Immature natural killer cell (primary cell): Measurements from ENCODE around the gene PLK3. TPM values are rescaled to one million over a fixed set of nuclear protein-coding genes. Genes with fewer than 3 reads are reported as not detected.

Experiments used
- DNase-seq, 3 donors: peaks; one replicate each; pipeline ENCODE4 v3.0.0; 2022; ENCODE audit warnings: mixed read lengths in 1 of 3
- H3K27ac Mint-ChIP-seq, 6 donors: one replicate each; pipeline ENCODE4 v1.8.0; 2020; ENCODE audit warnings: mixed read lengths in 6 of 6, mild to moderate bottlenecking in 5 of 6, inconsistent platforms in 4 of 6, moderate library complexity in 3 of 6
- H3K27me3 Mint-ChIP-seq, 3 donors: one replicate each; pipeline ENCODE4 v1.8.0; 2020 to 2021; ENCODE audit warnings: low read depth in 3 of 3, mild to moderate bottlenecking in 3 of 3, mixed read lengths in 3 of 3, moderate library complexity in 3 of 3, inconsistent platforms in 1 of 3
- H3K36me3 Mint-ChIP-seq, 3 donors: one replicate each; pipeline ENCODE4 v1.8.0; 2020; ENCODE audit warnings: mixed read lengths in 3 of 3, inconsistent platforms in 2 of 3, mild to moderate bottlenecking in 2 of 3
- H3K4me1 Mint-ChIP-seq, 2 donors: one replicate each; pipeline ENCODE4 v1.8.0; 2020; ENCODE audit warnings: inconsistent platforms in 2 of 2, mild to moderate bottlenecking in 2 of 2, mixed read lengths in 2 of 2, moderate library complexity in 1 of 2
- H3K4me3 Mint-ChIP-seq, 5 donors: one replicate each; pipeline ENCODE4 v1.8.0; 2020; ENCODE audit warnings: mild to moderate bottlenecking in 5 of 5, mixed read lengths in 5 of 5, inconsistent platforms in 3 of 5, moderate library complexity in 3 of 5
- H3K9me3 Mint-ChIP-seq, 6 donors: one replicate each; pipeline ENCODE4 v1.8.0; 2020; ENCODE audit warnings: mild to moderate bottlenecking in 6 of 6, mixed read lengths in 6 of 6, inconsistent platforms in 4 of 6, moderate library complexity in 3 of 6
- polyA plus RNA-seq, 3 donors: library from polyadenylated mRNA; unstranded; fragments of 300-500 nt; fragmentation: Illumina TruSeq; gene quantifications; one replicate each; pipeline ENCODE4 v1.2.3, GENCODE V29; 2021

PLK3 gene
- polyA plus RNA-seq, 3 donors from 2014 or later = 2.1 to 5.0 (median 2.1) TPM

- Mint-ChIP-seq H3K4me3 (no peak overlapping the region), H3K4me1 (peaks cover 45 to 54% of the 10 kb centered on the region in 2 donors), H3K9me3 (no peaks in the 10 kb centered on the region), H3K27ac (peak overlapping the region in 1 of 6 donors; percentile 52), H3K27me3 (peaks cover 2 to 8% (median 6%) of the 10 kb centered on the region in 3 donors), H3K36me3 (peaks cover 7 to 38% (median 24%) of the 10 kb centered on the region in 3 donors)
- DNase-seq = no peak
Observed at GRCh38 chr1:44780583-44781121, 19.5 kb upstream of the PLK3 start.

DNA sequence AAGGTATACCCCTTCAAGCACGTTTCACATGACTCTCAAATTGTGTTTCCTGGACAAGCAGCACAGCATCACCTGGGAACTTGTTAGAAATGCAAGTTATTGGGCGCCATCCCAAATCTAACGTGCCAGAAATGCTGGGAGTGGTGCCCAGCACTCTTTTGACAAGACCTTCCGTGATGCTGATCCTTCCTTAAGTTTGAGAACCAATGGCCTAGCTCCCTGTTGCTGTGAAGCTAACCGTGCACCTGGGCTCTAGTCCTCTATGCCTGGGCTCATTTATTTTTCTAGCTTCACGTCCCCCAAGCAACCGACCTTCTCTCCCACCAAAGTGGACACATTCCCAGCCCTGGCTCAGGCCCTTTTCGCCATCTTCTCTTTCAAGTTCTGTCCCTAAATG, 16.5 kb upstream of the PLK3 start:
- Mint-ChIP-seq H3K4me3 (peak overlapping the region; percentile 76 to 86 (median 78)), H3K36me3 (peaks cover 5 to 24% (median 14%) of the 10 kb centered on the region in 3 donors), H3K4me1 (peaks cover 36% of the 10 kb centered on the region in 2 donors), H3K9me3 (no peaks in the 10 kb centered on the region), H3K27ac (peak overlapping the region; percentile 79 to 96 (median 84)), H3K27me3 (peaks cover 0 to 2% (median 0%) of the 10 kb centered on the region in 3 donors)
- no peak for DNase-seq

GRCh38 chr1:44784094-44785028, 15.8 kb upstream of the PLK3 start:
- H3K4me1 Mint-ChIP-seq = peaks cover 32 to 34% of the 10 kb centered on the region in 2 donors
- H3K36me3 Mint-ChIP-seq = peaks cover 3 to 19% (median 14%) of the 10 kb centered on the region in 3 donors
- H3K27me3 Mint-ChIP-seq = peaks cover 0 to 2% (median 0%) of the 10 kb centered on the region in 3 donors
- H3K27ac Mint-ChIP-seq = peak overlapping the region; percentile 79 to 97 (median 93)
- DNase-seq = peak; percentile 60 to 64 (median 60)
- peak overlapping the region; percentile 76 to 86 (median 78) for H3K4me3 Mint-ChIP-seq
- no peaks in the 10 kb centered on the region for H3K9me3 Mint-ChIP-seq

GRCh38 chr1:44785029-44785380, 15.2 kb upstream of the PLK3 start:
- peaks cover 32 to 34% of the 10 kb centered on the region in 2 donors for H3K4me1 Mint-ChIP-seq
- no peaks in the 10 kb centered on the region for H3K9me3 Mint-ChIP-seq
- H3K36me3 Mint-ChIP-seq = peaks cover 3 to 17% (median 13%) of the 10 kb centered on the region in 3 donors
- H3K4me3 Mint-ChIP-seq = peak overlapping the region; percentile 71 to 78 (median 74)
- no peak for DNase-seq
- peaks cover 0 to 2% (median 0%) of the 10 kb centered on the region in 3 donors for H3K27me3 Mint-ChIP-seq
- H3K27ac Mint-ChIP-seq = peak overlapping the region; percentile 34 to 97 (median 90)

DNA sequence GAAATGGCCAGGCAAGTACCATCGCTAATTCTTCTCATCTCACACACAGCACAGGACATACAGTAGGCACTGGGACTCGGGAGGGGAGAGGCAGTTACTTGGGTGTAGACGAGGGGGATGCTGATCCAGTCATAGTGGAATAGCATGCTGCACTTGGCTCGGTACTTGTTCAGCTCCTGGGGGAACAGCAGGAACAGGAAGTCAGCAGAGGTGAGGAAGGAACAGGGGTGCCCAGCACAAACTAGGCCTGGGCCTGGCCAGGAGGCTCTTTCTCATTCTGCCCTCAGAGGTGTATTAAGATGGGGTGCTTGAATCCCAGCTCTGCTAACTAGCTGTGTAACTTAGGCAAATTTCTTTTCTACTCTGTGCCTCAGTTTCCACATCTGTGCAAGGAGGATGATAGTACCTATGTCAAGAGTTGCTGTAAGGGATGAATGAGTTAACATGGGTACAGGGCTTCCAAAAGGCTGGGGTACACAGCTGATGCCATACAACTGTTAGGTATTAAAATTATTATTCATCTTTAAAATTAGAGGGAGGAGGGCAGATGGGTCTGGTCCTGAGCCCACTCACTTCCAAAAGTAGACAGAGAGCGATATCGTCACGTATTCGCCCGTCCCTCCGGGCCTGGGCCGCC, 14.6 kb upstream of the PLK3 start:
- no peak for DNase-seq
- Mint-ChIP-seq H3K9me3 (no peaks in the 10 kb centered on the region), H3K4me1 (peaks cover 30 to 34% of the 10 kb centered on the region in 2 donors), H3K27ac (peak overlapping the region; percentile 73 to 97 (median 90)), H3K36me3 (peaks cover 3 to 11% (median 7%) of the 10 kb centered on the region in 3 donors), H3K4me3 (peak overlapping the region; percentile 71 to 78 (median 74)), H3K27me3 (peaks cover 0 to 2% (median 0%) of the 10 kb centered on the region in 3 donors)

DNA sequence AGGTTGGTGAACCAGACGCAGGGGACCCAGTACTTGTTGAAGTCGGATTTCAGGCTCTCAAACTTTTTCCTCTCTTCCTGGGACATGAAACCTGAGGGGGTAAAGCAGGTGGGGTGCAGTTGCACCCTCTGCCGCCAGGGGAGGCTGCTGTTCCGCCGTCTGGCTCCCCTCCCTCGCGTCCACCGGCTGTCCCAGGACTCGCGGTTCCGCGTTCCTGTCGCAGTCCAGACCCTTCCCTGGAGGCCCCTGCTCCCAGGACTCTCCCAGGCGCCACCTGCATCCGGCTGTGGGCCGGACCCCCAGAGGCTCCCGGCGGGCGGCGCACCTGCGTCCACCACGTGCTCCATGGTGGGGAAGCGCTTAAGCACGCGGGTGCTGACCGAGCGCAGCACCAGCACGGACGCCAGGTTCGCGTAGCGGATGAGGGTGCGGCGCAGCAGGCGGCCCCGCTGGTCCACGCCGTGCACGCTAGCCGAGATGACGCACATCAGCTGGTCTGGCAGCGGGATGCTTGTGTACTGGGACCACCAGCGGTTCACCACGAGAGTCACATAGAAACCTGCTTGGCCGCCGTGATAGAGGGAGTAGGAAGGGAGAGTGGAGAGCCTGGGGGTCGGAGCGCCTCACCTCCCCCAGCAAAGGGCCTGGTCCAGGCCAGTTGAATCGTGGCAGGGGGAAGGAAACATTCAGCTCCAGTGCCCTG, 13.9 kb upstream of the PLK3 start:
- H3K4me3 Mint-ChIP-seq = peak overlapping the region; percentile 71 to 78 (median 74)
- peaks cover 0 to 2% (median 0%) of the 10 kb centered on the region in 3 donors for H3K27me3 Mint-ChIP-seq
- peaks cover under 1 to 5% (median 4%) of the 10 kb centered on the region in 3 donors for H3K36me3 Mint-ChIP-seq
- H3K27ac Mint-ChIP-seq = peak overlapping the region; percentile 52 to 97 (median 94)
- H3K9me3 Mint-ChIP-seq = no peaks in the 10 kb centered on the region
- peak; percentile 79 to 82 (median 80) for DNase-seq
- H3K4me1 Mint-ChIP-seq = peaks cover 30 to 34% of the 10 kb centered on the region in 2 donors

DNA sequence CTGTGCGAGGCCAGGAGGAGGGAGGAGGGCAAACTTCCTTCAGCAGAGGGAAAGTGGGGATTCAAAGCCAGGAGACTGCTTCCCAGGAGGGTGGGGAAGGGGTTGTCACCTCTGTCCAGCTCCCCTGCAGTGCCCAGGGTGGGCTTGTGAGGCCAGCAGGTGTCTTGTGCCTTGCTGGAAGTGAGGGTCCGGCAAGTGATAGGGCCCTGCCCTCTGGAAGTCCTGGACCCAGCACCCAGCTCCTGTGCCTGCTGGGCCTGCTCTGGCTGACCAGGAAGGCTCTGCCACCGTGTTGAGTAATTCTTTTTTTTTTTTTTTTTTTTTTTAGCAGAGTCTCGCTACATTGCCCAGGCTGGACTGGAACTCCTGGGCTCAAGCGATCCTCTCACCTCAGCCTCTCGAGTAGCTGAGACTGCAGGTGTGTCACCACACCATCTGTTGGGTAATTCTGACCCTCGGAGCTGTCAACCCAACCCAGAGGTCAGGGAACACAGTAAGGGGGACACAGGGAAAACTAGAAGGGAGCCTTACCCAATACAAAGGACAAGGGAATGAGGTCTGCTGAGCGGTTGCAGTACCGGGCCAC, 13.2 kb upstream of the PLK3 start:
- H3K27me3 Mint-ChIP-seq = peaks cover 0 to 2% (median 0%) of the 10 kb centered on the region in 3 donors
- H3K4me3 Mint-ChIP-seq = peak overlapping the region; percentile 71 to 78 (median 74)
- peaks cover 29 to 34% of the 10 kb centered on the region in 2 donors for H3K4me1 Mint-ChIP-seq
- no peaks in the 10 kb centered on the region for H3K9me3 Mint-ChIP-seq
- peak overlapping the region; percentile 52 to 97 (median 94) for H3K27ac Mint-ChIP-seq
- no peak for DNase-seq
- H3K36me3 Mint-ChIP-seq = no peaks in the 10 kb centered on the region

- Mint-ChIP-seq H3K27ac (no peak overlapping the region), H3K4me3 (no peak overlapping the region), H3K4me1 (peaks cover 29 to 34% of the 10 kb centered on the region in 2 donors), H3K27me3 (peaks cover 0 to 3% (median 0%) of the 10 kb centered on the region in 3 donors), H3K36me3 (no peaks in the 10 kb centered on the region), H3K9me3 (no peaks in the 10 kb centered on the region)
- DNase-seq = no peak
Observed at GRCh38 chr1:44787506-44787905, 12.7 kb upstream of the PLK3 start.

- DNase-seq = no peak
- Mint-ChIP-seq H3K36me3 (no peaks in the 10 kb centered on the region), H3K9me3 (no peaks in the 10 kb centered on the region), H3K4me1 (peaks cover 27 to 31% of the 10 kb centered on the region in 2 donors), H3K4me3 (peak within 1 kb of the TSS in 1 of 5 donors; percentile 17), H3K27ac (peak within 1 kb of the TSS in 5 of 6 donors; percentile 6 to 85 (median 34)), H3K27me3 (peaks cover 0 to 4% (median 0%) of the 10 kb centered on the region in 3 donors)
Observed at GRCh38 chr1:44788120-44788860, 11.9 kb upstream of the PLK3 start, which contains the start of gene BEST4. TSS of gene BEST4 (minus strand) at chr1:44788170. CDS start at chr1:44787705, 465 bp downstream.

GRCh38 chr1:44790968-44791801, 9.0 kb upstream of the PLK3 start:
- Mint-ChIP-seq H3K27ac (peak overlapping the region in 2 of 6 donors; percentile 35 to 38), H3K4me1 (peaks cover 4 to 6% of the 10 kb centered on the region in 2 donors), H3K27me3 (peaks cover 0 to 4% (median 2%) of the 10 kb centered on the region in 3 donors), H3K4me3 (no peak overlapping the region), H3K36me3 (no peaks in the 10 kb centered on the region), H3K9me3 (no peaks in the 10 kb centered on the region)
- DNase-seq = no peak

- peak overlapping the region in 2 of 6 donors; percentile 20 to 81 for H3K27ac Mint-ChIP-seq
- no peaks in the 10 kb centered on the region for H3K4me1 Mint-ChIP-seq
- H3K27me3 Mint-ChIP-seq = peaks cover 0 to 4% (median 2%) of the 10 kb centered on the region in 3 donors
- no peaks in the 10 kb centered on the region for H3K36me3 Mint-ChIP-seq
- DNase-seq = no peak
- no peaks in the 10 kb centered on the region for H3K9me3 Mint-ChIP-seq
- no peak overlapping the region for H3K4me3 Mint-ChIP-seq
Observed at GRCh38 chr1:44792736-44793502, 7.3 kb upstream of the PLK3 start.
